ENCODE measurements around the gene STK11IP.
A peak's percentile ranks its signal among the peaks of the same experiment; 100 is the strongest.

STK11IP gene

GRCh38 chr2:219578811-219579613, 18.6 kb upstream of the STK11IP start:
- Histone ChIP-seq H3K36me3 (replicated peaks) (no peaks in the 10 kb centered on the region), H3K4me1 (0 out of 2 replicates have a peak, but pooled peaks cover 2% of the 10 kb centered on the region), H3K27me3 (ENCODE audit: low read depth) (no peaks in the 10 kb centered on the region), H3K9me3 (no peaks in the 10 kb centered on the region; the same call in 1 of the 2 replicates), H3K4me3 (no peak overlapping the region)
- in situ Hi-C loops (cut with MboI; ENCODE audit: low sequenced_read_pairs), result no loop called here
- DNase-seq (ENCODE audit: low spot score in 2 of 2), result no peak

GRCh38 chr2:219581346-219581745, 16.3 kb upstream of the STK11IP start:
- in situ Hi-C loops (cut with MboI; ENCODE audit: low sequenced_read_pairs), result no loop called here
- Histone ChIP-seq H3K9me3 (no peaks in the 10 kb centered on the region; the same call in 1 of the 2 replicates), H3K36me3 (replicated peaks) (no peaks in the 10 kb centered on the region), H3K27me3 (ENCODE audit: low read depth) (peaks cover 4% of the 10 kb centered on the region; the same call in 1 of the 2 replicates), H3K4me3 (no peak overlapping the region), H3K4me1 (0 out of 2 replicates have a peak, but pooled peaks cover 2% of the 10 kb centered on the region)
- DNase-seq (ENCODE audit: low spot score in 2 of 2), result no peak

GRCh38 chr2:219591091-219591490, 6.6 kb upstream of the STK11IP start:
- Histone ChIP-seq H3K27me3 (ENCODE audit: low read depth) (no peaks in the 10 kb centered on the region), H3K36me3 (replicated peaks) (no peaks in the 10 kb centered on the region), H3K9me3 (no peaks in the 10 kb centered on the region), H3K4me3 (no peak overlapping the region), H3K4me1 (peaks cover 8% of the 10 kb centered on the region)
- no peak for DNase-seq (ENCODE audit: low spot score in 2 of 2)
- in situ Hi-C loops (cut with MboI; ENCODE audit: low sequenced_read_pairs), result no loop called here

DNA sequence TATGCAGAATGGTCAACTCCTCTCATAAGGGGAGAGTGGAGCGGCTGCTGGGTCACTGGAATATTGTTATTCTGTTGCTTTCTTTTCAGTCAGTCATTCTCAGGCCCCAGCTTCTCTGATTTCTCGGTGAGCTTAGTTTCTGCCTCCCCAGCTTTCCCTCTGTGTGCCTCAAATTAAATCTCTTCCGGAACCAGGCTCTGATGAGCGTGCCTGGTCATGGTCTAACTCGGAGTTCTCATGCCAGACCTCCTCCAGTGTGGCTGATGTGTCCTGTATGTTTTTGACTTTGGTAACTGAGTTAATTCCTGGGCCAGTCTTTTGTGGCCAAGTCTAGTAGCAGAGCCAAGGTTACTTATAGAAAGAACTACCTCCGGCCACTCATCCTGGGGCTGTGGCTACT, 4.9 kb upstream of the STK11IP start:
- H3K4me3 ChIP-seq, result no peak overlapping the region
- no peaks in the 10 kb centered on the region for H3K9me3 ChIP-seq
- in situ Hi-C loops (cut with MboI; ENCODE audit: low sequenced_read_pairs), result no loop called here
- no peaks in the 10 kb centered on the region for H3K36me3 ChIP-seq (replicated peaks)
- no peaks in the 10 kb centered on the region for H3K27me3 ChIP-seq (ENCODE audit: low read depth)
- no peak for DNase-seq (ENCODE audit: low spot score in 2 of 2)
- H3K4me1 ChIP-seq, result peaks cover 8% of the 10 kb centered on the region

DNA sequence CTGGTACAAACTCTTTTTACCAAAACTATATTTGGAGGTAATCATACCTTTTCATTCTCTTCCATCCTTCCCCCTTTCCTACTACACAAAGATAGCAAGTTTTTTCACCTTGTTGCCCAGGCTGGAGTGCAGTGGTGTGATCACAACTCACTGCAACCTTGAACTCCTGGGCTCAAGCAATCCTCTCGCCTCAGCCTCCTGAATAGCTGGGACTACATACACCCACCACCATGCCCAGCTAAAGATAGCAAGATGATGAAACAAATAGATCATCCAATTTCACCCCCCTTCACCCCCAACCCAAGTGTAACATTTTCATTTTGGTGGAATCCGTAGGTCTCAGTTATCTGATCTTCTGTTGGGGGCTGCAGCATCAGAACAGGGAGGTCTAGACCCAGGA, 4.5 kb upstream of the STK11IP start:
- no peak overlapping the region for H3K4me3 ChIP-seq
- in situ Hi-C loops (cut with MboI; ENCODE audit: low sequenced_read_pairs), result no loop called here
- peaks cover 8% of the 10 kb centered on the region for H3K4me1 ChIP-seq
- DNase-seq (ENCODE audit: low spot score in 2 of 2), result no peak
- no peaks in the 10 kb centered on the region for H3K36me3 ChIP-seq (replicated peaks)
- H3K9me3 ChIP-seq, result no peaks in the 10 kb centered on the region
- H3K27me3 ChIP-seq (ENCODE audit: low read depth), result no peaks in the 10 kb centered on the region

DNA sequence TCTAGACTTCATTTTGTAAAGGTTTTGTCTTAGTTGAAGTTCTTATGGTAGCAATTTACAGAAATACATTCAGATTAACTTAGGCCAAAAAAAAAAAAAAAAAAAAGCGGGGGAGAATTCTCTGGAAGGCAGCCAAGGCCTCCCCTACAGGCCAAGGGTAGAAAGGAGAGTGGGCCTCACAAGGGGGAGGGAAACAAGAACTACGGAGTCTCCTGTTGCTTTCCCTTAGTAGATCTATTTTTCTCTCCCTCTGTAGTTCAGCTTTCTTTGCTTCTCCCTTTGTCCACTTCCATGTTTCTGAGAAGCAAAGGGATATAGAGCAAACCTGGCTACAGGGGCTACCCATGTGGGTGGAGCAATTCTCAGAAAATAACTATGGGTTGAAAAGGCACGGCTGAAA, 2.4 kb upstream of the STK11IP start:
- Histone ChIP-seq H3K4me1 (peaks cover 8% of the 10 kb centered on the region), H3K4me3 (no peak overlapping the region), H3K9me3 (no peaks in the 10 kb centered on the region), H3K36me3 (replicated peaks) (no peaks in the 10 kb centered on the region), H3K27me3 (ENCODE audit: low read depth) (no peaks in the 10 kb centered on the region)
- peak in 1 of 2 experiments; percentile 40 for DNase-seq (ENCODE audit: low spot score in 2 of 2)
- in situ Hi-C loops (cut with MboI; ENCODE audit: low sequenced_read_pairs), result no loop called here

DNA sequence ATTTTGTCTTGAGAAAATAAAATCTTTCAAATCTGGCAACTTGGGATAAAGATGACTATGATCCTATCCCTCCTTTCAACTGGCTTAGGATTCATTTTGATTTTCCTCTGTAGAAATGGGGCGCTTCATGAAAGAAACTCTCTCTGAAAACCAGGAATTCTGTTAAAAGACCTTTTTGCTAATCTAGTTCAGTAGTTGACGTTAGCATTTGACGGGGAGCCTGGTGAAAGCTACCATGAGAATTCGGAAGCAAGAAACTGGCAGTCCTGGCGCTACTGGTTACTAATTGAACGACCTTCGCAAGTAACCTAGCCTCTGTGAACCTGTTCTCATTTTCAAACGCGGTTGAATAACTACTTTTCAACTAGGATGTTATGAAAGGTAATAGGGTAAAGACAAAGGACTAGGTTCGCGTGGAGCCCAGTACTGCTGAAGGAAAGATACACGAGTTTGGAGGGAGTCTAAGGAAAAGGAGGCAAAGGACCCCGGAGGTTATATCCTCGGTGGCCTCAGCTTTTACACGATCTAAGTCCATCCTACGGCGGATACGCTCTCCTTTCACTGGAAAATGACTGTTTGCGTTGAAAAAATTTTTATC, 604 bp upstream of the STK11IP start:
- Histone ChIP-seq H3K4me3 (peak overlapping the region; percentile 82), H3K27me3 (ENCODE audit: low read depth) (no peaks in the 10 kb centered on the region), H3K9me3 (no peaks in the 10 kb centered on the region), H3K36me3 (replicated peaks) (no peaks in the 10 kb centered on the region), H3K4me1 (peaks cover 8% of the 10 kb centered on the region)
- in situ Hi-C loops (cut with MboI; ENCODE audit: low sequenced_read_pairs), result no loop called here
- DNase-seq (ENCODE audit: low spot score in 2 of 2), result peak in 1 of 2 experiments; percentile 7

DNA sequence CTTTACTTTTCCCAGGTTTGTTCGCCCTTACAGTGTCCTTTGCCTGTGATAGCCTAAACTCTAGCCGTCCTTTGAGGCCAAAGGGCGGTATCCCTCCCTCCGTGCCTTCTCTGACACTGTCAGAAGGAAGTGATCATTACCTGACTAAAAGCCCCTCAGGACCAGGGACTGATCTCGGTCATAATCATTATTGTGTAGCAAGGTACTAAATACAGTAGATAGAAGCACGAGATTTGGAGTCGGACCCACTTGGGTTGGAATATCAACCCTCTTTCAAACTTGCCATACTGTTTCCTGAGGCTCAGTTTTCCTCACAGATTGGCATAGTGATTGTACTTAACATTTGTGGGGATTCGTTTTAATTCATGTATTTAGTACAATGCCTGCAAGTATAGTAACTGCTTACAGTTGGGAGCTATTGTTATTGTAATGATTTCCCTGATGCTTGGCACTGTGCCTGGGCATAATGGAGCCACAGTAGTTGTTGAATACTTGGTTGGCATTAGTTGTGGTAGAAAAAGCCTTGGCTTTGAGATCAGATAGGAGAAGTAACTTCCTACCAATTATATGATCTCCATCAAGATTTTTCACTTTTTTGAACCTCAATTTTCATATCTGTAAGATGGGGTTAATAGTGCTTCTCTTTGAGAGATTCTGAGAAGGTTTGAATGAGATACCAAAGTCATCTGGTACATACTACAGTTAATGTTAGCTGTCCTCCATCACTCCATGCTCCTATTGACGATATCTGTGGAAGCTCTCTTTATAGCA, 836 bp downstream of the STK11IP start:
- Histone ChIP-seq H3K36me3 (replicated peaks) (no peaks in the 10 kb centered on the region), H3K4me3 (peak overlapping the region; percentile 82), H3K9me3 (no peaks in the 10 kb centered on the region), H3K4me1 (peaks cover 8% of the 10 kb centered on the region), H3K27me3 (ENCODE audit: low read depth) (no peaks in the 10 kb centered on the region)
- in situ Hi-C loops (cut with MboI; ENCODE audit: low sequenced_read_pairs), result no loop called here
- peak; percentile 39 to 52 for DNase-seq (ENCODE audit: low spot score in 2 of 2)

- DNase-seq (ENCODE audit: low spot score in 2 of 2), result no peak
- in situ Hi-C loops (cut with MboI; ENCODE audit: low sequenced_read_pairs), result no loop called here
- peaks cover 4% of the 10 kb centered on the region; the same call in 1 of the 2 replicates for H3K36me3 ChIP-seq (replicated peaks)
- H3K4me3 ChIP-seq, result no peak overlapping the region
- no peaks in the 10 kb centered on the region for H3K9me3 ChIP-seq
- H3K4me1 ChIP-seq, result no peaks in the 10 kb centered on the region
- no peaks in the 10 kb centered on the region for H3K27me3 ChIP-seq (ENCODE audit: low read depth)
Measured at GRCh38 chr2:219603771-219604170, 6.1 kb downstream of the STK11IP start.

- peaks cover 4% of the 10 kb centered on the region; the same call in 1 of the 2 replicates for H3K36me3 ChIP-seq (replicated peaks)
- H3K4me1 ChIP-seq, result no peaks in the 10 kb centered on the region
- in situ Hi-C loops (cut with MboI; ENCODE audit: low sequenced_read_pairs), result no loop called here
Measured at GRCh38 chr2:219605607-219605954, 7.9 kb downstream of the STK11IP start.

DNA sequence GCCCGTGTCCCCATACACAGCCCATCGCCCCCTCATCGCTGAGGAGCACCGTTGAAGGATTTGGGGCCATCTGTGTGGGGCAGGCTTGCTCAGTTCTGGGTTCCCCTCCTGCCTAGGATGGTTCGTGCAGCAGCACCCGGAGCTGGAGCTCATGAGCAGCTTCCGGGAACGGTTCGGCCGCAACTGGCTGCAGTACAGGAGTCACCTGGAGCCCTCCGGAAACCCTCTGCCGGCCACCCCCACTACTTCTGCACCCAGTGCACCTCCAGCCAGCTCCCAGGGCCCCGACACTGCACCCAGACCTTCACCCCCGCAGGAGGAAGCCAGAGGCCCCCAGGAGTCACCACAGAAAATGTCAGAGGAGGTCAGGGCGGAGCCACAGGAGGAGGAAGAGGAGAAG, 10.3 kb downstream of the STK11IP start:
- H3K27me3 ChIP-seq (ENCODE audit: low read depth), result no peaks in the 10 kb centered on the region
- no peaks in the 10 kb centered on the region for H3K4me1 ChIP-seq
- no peaks in the 10 kb centered on the region for H3K9me3 ChIP-seq
- in situ Hi-C loops (cut with MboI; ENCODE audit: low sequenced_read_pairs), result no loop called here
- H3K36me3 ChIP-seq (replicated peaks), result peaks cover 4% of the 10 kb centered on the region; the same call in 1 of the 2 replicates
- no peak for DNase-seq (ENCODE audit: low spot score in 2 of 2)
- H3K4me3 ChIP-seq, result no peak overlapping the region

More at GRCh38 chr2:219605607-219605954, 7.9 kb downstream of the STK11IP start:
- Histone ChIP-seq H3K27me3 (ENCODE audit: low read depth) (no peaks in the 10 kb centered on the region), H3K9me3 (no peaks in the 10 kb centered on the region), H3K4me3 (no peak overlapping the region)
- DNase-seq (ENCODE audit: low spot score in 2 of 2), result no peak

DNA sequence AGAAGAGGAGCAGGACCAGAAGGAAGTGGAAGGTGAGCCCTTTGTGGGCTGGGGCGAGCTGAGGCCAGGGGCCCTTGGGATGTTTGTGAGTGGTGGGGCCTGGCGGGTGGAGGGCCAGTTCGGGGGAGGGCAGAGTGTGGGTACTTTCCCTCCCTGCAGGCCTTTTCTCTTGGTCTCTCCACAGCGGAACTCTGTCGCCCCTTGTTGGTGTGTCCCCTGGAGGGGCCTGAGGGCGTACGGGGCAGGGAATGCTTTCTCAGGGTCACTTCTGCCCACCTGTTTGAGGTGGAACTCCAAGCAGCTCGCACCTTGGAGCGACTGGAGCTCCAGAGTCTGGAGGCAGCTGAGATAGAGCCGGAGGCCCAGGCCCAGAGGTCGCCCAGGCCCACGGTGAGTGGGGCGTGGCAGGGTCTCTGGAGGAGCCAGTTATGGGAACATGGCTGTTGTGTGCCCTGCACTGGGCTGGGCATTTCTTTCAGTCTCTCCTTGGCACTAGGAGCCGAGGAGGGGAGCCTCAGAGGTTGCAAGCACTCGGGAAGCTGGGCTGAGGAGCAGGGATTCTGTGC, 10.8 kb downstream of the STK11IP start:
- Histone ChIP-seq H3K4me1 (no peaks in the 10 kb centered on the region), H3K27me3 (ENCODE audit: low read depth) (no peaks in the 10 kb centered on the region), H3K9me3 (no peaks in the 10 kb centered on the region), H3K36me3 (replicated peaks) (peaks cover 4% of the 10 kb centered on the region; the same call in 1 of the 2 replicates), H3K4me3 (no peak overlapping the region)
- in situ Hi-C loops (cut with MboI; ENCODE audit: low sequenced_read_pairs), result no loop called here
- DNase-seq (ENCODE audit: low spot score in 2 of 2), result no peak

- Histone ChIP-seq H3K27me3 (ENCODE audit: low read depth) (no peaks in the 10 kb centered on the region), H3K9me3 (no peaks in the 10 kb centered on the region), H3K4me3 (no peak overlapping the region), H3K4me1 (no peaks in the 10 kb centered on the region), H3K36me3 (replicated peaks) (peaks cover 4% of the 10 kb centered on the region; the same call in 1 of the 2 replicates)
- in situ Hi-C loops (cut with MboI; ENCODE audit: low sequenced_read_pairs), result no loop called here
- DNase-seq (ENCODE audit: low spot score in 2 of 2), result no peak
Measured at GRCh38 chr2:219609149-219609750, 11.6 kb downstream of the STK11IP start.

Data from HAP-1 (cell line).